ENCODE data around the gene TMEM37.

TMEM37 gene

DNA sequence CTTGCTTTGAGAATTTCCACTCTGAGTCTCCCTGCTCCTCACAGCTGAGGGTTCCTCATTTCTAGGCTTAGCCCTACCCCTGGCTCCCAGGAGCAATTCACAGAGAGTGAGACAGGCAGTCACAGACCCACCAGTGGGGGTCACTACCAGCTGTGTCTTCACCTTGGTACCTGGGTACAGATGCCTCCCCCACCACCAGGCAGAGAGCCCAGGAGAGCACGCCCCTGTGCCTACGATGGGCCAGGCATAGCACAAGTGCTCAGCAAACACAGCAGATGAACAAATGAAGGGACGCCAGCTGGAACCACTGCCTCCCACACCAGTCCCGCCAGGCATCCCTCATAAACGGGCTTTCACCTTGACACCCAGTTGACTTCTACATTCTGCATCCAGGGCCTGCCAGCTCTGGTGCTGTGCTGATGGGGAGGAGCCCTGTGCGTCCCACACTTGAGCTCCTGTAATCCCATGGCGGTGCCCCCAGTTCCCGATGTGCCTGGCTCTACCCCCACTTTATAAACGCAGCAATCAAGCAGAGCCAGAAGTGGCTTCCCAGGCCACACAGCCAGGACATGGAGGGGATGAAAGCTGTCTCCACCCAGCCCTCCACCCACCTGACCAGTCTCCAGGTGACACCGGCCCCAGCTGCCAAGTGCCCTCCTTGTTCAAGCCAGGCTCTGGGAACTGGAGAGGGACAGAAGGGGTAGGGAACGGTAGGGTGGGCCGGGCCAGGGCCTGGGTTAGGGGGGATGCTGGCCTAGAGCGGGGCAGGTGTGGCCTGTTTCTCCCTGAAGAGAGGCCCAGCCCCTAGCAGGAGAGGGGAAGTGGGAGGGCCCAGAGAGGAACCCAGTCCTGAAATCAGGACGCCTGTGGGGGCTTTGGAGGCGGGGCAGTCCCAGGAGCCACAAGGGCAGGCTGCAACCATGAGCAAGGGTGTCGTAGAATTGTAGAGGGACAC, 50.1 kb downstream of the TMEM37 start:
- no peak for DNase-seq

DNA sequence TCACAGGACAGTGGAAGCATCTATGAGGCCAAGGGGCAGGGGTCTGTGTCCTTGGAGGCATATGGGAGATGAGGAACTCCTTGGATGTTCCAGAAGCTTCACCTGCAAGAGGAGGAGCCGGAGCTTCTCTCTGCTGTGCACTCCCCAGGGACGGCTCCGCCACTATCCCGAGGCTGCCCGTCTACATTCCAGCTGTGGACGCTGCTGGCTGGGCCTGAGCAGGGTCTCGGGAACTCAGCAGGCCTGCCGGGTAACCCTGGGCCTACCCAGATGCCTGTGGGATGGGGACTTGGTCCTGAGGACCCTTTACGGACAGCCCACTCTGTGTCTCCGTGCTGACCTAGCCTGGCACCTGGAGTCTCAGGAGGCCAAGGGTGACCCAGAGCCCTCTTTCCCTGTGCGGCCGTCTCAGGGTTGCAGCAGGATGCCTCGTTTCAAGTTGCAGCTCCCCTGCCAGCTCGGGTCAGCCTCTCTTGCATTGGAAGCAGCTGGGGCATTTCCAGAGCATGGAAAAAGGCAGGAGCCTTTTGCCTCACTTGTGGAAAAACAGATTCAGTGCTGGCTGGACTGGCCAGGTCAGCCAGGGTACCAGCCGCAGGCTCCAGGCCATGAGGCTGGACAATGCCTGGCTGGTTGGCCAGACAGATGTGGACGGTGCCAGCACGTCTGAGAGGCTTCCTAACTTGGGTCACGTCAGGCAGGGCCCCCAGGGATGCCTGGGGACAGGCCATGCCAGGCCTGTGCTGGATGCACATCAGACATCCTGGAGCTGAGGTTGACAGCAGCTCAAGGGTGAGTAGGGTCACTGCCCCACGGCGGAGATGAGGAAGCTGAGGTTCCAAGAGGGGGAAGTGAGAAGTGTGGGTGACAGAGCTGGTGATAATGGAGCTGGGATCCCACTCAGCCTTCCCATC, 51.1 kb downstream of the TMEM37 start:
- no peak for DNase-seq

DNA sequence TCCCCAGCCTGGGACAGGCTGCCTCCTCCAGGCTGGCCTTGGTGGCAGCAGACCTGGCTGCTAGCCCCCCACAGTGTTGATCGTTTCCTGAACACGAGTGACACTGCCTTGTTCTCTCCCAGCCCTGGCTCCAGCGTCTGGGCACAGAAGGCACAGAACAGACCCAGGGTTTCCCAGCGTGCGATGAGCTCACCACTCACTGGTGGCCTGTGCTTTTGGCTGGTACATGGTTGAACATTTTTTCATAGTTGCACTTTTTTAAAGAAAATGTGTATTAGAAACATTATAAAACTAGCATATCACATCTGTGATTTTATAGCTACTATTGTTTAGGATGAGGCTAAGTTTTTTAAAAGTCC, 51.7 kb downstream of the TMEM37 start:
- DNase-seq: no peak

DNA sequence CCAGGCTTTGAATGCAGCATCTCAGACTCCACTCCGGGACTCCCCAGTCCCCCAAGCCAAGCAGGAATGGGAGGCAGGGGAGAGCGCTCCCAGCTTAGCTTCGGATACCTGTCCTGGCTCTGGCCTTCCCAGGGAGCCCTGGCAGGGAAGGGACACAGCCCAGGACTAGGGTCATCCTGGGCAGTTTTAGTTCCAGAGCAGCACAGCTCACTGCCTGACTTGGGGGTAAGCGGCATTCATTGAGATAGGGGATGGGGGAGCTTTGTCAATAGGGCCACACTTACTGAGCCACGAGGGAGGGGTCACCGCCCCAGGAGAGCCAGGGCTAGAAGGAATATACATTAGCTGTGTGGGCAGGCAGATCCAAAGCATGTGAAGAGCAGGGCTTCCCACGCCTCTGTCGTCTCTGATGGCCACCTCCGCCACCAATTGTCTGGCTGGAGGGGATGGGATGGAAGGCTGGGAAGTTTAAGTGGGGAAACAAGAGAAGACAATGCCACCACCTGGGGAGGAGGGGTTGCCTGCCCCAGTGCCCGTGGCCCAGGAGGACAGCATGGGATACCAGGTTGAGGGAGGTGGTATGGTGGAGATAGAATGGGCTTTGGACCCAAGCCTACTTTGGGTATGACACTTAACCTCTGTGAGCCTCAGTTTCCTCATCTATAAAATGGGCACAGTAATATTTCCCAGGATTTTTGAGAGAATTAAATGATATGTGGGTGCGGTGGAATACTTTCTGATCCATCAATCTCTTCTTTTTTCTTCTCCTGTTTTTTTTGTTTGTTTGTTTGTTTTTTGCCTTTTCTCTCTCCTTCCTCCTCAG, 52.5 kb downstream of the TMEM37 start:
- no peak for DNase-seq

DNA sequence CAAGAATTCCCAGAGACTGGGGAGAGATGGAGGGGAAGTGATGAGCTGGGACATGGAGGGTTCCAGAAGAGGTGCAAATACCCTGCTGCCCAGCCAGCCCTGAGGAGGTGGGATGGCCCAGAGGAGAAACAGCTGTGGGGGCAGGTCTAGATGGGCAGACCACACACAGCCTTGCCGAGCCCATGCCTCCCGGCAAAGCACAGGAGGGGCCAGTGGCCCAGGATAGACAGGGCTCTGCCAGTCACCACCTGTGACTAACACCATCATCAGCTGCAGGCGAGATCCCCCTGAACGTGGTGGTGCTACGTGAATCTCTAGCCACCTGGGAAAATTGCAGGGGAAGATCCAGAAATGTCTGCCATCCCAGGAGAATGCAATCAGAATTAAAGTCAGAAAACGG, 53.2 kb downstream of the TMEM37 start:
- DNase-seq: no peak

DNA sequence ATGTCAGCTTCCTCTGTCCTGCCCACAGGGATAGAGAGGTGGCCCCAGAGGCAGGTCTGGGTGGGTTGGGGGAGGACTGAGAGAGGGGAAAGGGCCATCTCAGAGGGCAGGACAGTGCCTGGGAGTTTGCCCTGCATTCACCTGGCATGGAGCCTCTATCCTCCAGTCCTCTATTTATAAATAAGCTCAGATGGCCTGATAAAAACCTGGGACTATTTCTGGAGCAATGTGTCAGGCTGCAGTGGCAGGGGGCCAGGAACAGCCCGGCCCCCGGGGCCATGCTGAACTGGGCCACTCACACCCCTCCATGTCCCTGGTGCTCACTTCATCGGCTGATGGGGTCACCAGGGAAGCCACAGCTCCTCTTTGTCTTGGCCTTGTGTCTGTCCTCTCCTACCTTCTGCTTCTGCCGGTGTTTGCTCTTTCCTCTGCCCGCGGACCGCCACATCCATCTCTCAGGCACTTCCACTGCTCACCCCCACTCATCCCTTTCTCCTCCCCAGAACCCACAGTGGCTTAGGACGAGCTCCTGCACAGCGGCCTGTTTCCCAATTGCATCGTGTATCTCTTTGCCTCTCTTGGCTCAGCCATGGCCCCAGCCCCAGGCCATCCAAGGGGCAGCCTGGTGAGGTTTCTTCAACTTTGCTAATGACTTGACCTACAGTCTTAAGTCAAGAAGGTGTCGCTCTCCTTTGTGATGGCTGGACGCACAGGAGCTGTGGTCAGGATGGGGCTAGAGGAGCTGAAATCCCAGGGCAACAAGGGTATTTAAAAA, 53.9 kb downstream of the TMEM37 start:
- no peak for DNase-seq

DNA sequence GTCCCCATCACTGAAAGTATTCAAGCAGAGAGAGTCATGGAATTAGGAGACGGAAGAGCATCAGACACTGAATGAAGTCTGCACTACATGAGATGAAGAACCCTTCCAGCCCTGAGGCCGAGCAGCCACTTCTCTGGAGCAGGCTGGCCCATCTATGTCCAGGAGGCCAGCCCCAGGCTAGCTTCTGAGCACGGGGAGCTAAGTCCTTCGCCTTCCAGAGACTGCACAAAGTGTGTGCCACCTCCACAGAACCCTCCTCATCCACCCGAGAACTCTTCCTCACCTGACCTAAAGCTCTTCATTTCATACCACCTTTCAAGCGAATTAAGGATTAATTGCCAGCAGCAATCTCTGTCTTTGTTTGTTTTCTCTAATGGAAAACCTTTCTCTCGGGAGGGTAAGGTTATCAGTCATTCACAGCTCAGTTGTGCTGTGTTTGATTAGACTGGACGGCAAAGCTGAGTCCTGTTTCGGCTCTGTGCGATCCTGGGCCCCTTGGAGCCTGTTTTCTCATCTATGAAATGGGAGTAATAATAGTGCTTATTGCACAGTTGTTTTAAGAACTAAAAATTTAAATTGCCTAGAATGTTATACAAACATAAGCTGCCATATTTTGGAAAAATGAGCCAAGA, 54.7 kb downstream of the TMEM37 start:
- DNase-seq: no peak

DNA sequence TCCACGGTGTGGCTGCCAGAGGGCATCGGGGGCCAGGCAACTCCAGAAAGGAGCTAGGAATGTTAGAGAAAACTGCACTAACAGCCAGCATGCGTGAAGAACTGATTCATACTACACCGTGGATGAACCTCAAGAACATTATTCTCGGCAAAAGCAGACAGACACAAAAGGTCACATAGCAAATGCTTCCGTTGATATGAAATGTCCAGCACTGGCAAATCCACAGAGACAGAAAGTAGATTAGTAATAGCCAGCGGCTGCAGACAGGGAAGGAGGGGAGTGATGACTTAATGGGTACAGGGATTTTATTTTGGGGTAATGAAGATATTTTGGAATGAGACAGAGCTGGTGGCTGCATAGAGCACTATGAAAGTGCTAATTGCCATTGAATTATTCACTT, 55.2 kb downstream of the TMEM37 start:
- DNase-seq: no peak

DNA sequence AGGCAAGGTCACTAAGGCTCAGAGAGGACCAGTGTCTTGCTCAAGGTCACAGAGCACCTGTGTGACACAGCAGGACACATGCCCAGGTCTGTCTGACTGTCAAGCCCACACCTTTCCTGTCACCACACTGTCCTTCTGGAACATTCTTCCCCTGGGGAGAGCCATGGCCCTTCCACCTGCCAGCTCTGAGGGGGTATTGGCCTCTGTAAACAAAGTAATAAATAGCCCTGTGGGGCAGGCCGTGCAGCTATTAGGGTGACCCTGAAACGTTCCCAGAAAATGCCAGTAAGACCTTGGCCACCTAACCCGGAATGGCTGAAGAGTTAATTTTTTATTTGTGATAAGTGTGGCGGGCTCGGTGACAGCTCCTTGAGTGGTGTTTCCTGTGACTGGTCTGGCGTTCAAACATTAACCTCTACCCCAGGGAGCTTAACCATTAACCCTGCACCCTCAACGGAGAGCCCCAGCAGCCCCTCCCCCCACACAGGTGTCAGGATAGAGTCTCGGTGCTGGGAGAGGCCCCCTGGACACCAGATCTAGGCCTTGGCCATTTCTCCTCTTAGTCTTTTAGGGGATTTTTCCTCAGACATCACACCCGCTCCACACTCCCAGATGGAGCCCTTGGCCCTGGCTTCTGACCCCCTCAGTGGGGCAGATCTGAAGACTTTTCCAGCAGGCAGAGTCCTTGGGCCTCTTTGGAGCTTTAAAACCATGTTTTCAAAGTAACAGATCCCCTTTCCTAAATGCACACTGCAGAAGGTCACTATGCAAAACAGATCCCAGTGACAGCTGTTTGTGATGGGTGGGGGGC, 56.0 kb downstream of the TMEM37 start:
- DNase-seq: no peak
